HG03571 (cell line): Measurements from ENCODE around the gene RPTOR.

Source experiments
- ATAC-seq: cut with Tn5 transposase; IDR thresholded peaks from one replicate; pipeline ENCODE4 v1.9.1; 2021; ENCODE audit not compliant: unreplicated experiment

Gene RPTOR

GRCh38 chr17:80637048-80637781, 92.6 kb downstream of the RPTOR start:
- no peak for ATAC-seq

GRCh38 chr17:80639658-80640057, 95.0 kb downstream of the RPTOR start:
- no peak for ATAC-seq

GRCh38 chr17:80640366-80641084, 95.9 kb downstream of the RPTOR start:
- no peak for ATAC-seq

- ATAC-seq, result no peak
These were observed 98.9 kb downstream of the RPTOR start for GRCh38 chr17:80643326-80644099.

GRCh38 chr17:80644536-80644935, 99.9 kb downstream of the RPTOR start:
- ATAC-seq, result no peak

- no peak for ATAC-seq
These were observed 101.2 kb downstream of the RPTOR start for GRCh38 chr17:80645706-80646325.

- ATAC-seq, result no peak
These were observed 101.7 kb downstream of the RPTOR start for GRCh38 chr17:80646328-80646727.

GRCh38 chr17:80647746-80648145, 103.1 kb downstream of the RPTOR start:
- no peak for ATAC-seq

- ATAC-seq, result no peak
These were observed 104.6 kb downstream of the RPTOR start for GRCh38 chr17:80649200-80649644.

GRCh38 chr17:80649672-80650330, 105.2 kb downstream of the RPTOR start:
- no peak for ATAC-seq

GRCh38 chr17:80650331-80650672, 105.7 kb downstream of the RPTOR start:
- no peak for ATAC-seq

- ATAC-seq, result no peak
These were observed 106.3 kb downstream of the RPTOR start for GRCh38 chr17:80650751-80651518.

- ATAC-seq, result no peak
These were observed 108.2 kb downstream of the RPTOR start for GRCh38 chr17:80652756-80653330.

GRCh38 chr17:80653856-80654255, 109.2 kb downstream of the RPTOR start:
- no peak for ATAC-seq

GRCh38 chr17:80655608-80656007, 111.0 kb downstream of the RPTOR start:
- ATAC-seq, result no peak

GRCh38 chr17:80656590-80656989, 112.0 kb downstream of the RPTOR start:
- ATAC-seq, result no peak

- ATAC-seq, result no peak
These were observed 112.9 kb downstream of the RPTOR start for GRCh38 chr17:80657561-80657960.

GRCh38 chr17:80658821-80659220, 114.2 kb downstream of the RPTOR start:
- ATAC-seq, result no peak

- ATAC-seq, result no peak
These were observed 115.0 kb downstream of the RPTOR start for GRCh38 chr17:80659651-80660050.
